HG03066 (cell line): ENCODE results near the gene CREG2.
"Not testable (repeated sequence)": the region's sequence is repeated elsewhere in the genome, so short reads cannot be mapped to it uniquely, and the experiment has no call there.

Experiments used
- ATAC-seq: cut with Tn5 transposase; IDR thresholded peaks from one replicate; pipeline ENCODE4 v1.9.1; 2021; ENCODE audit warnings: low read depth; ENCODE audit not compliant: unreplicated experiment

The CREG2 gene

DNA sequence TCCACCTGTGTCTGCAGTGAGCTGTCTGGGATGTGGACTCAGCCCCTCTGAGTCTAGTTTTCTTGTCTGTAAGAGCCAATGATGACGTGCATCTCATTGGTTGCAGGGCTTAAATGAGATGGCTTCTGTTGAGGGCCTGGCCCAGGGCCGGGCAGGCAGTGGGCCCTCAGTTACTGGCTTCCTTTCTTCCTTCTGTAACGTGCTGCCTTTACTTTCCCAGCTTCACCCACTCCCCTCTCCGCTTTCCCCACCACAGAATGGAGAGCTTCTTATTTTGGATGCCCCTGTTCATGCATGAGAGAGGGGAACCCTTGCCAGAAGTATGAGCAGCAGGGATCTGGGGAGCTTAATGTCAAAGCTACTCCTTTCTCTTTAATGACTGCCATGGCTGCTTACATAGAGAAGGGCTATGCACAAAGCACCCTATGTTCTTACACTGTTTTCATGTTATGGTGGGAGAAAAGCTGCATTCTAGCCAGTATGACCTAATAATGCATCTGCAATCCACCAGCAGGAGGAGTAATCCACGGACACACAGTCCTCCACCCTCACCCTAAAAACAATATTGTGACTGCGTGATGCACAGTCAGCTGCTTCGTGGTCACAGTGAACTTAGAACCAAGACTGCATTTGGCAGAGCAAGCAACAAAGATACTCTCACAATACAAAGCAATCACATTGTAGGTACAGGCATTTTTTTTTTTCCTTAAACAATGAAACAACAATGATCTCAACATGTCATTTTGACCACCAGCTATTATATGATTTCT is 37.2 kb downstream of the CREG2 start:
- ATAC-seq, result no peak

DNA sequence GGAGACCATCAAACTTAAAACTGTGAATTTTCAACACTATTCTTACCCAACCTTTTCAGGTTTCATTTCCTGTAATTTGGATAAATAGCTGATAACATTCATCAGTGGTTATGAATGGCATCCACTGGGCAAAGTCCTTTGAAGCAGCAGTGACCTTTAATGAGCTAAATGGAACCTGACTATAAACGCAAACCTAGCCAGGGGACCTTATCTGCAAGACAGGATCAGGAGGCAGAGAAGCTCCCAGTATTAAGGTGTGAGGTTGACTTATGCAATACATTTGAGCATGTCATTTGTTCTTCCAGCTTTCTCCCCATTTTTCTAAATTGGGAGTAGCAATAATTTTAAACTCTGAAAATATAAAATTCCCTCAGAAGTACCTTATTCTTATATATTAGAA is 38.4 kb downstream of the CREG2 start:
- no peak for ATAC-seq

DNA sequence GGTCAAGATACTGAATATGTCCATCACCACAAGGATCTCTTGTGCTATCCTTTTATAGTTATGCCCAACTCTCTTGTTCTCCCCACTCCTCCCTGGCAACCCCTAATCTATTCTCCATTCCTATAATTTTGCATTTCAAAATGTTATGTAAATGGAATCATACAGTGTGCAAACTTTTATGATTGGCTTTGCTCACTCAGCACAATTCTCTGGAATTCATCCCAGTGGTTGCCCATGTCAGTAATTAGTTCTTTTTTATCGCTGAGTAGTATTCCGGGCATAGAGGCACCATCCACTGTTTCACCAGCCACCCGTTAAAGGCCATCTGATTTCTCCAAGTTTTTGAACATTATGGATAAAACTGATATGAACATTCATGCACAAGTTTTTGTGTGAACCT is 40.4 kb downstream of the CREG2 start:
- ATAC-seq, result no peak

DNA sequence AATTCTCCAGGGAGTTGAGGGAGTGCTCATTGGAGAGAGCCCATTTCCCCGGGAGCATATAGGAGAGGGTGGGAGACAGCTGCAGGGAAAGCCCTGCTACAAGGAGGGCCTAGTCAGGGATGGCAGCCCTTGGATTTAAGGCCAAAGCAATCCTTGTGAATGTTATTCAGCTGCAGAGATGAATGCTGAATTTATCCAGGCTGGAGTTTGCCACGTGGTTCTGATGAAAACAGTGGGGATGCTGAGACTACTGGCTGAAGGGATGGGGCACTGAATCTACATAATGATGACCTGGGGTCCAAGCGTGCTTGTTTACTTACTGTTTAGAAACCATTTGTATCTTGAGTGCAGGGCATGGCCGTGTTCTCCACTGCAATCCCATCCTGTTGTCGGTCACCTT is 43.2 kb downstream of the CREG2 start:
- no peak for ATAC-seq

DNA sequence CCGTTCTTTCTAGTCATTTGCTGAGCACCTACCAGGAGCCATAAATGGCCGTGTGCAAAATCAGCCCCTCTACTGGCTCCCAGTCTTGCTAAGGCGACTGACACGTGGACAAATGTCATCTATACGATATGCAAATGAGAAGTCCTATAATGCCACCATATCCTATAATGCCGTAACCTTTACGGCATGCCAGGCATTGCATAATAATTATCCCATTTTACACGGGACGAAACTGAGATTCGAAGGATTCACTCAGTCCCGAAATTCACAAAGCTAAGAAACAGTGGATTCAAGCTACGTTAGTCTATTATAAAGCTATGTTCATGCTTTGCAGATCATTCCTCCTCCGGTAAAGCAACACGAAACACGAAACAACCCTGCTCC is 44.7 kb downstream of the CREG2 start:
- no peak for ATAC-seq

DNA sequence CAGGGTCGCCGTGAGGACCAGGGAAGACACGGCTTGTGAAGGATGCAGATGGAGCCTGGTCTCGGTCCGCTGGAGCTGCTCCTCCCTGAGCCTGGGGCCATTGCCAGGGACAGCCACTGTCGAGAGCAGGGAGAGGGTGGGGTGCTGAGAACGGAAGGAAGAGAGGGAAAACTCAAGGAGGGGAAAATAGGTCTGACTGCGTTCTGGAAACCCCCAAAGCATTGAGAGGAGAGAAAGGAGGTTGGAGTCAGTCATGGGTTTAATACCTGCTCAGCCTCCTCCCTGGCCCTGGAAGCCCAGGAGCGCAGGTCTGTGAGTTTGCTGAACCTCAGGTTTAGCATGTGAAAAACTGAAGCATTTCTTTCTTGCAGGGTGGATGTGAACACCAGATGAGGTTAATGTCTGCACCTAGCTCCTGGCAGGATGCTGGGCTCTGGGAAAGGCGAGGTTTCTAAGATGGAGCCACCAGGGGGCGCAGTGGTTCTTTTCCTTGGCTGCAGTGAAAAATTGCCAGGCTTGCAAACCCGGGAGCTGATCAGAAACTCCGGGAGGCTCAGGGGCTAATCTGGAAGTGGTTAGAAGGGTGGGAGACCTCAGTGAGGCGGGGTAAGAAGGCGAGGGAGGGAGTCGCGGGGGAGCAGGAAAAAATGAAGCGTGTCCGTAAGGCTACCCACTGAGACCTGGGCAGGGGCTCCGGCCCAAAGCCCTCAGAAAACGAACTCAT is 45.2 kb downstream of the CREG2 start:
- ATAC-seq, result no peak

DNA sequence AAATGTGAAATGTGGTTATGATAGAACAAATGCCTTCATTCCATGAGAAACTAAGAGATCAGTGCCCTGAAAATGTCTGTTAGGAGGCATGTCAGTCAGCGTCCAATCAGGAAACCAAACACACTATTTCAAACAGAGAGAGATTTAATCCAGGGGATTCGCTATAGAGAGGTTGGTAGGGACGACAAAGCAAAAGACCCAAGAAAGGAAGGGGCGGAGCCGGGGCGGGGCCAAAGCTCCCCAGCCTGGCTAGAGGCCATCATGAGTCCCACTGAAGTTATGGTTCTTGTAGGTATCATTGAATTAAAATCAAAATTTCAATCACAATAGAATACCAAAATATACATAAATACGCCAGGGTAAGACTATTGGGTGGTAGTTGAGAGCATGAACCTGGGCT is 45.9 kb downstream of the CREG2 start:
- ATAC-seq, result no peak

DNA sequence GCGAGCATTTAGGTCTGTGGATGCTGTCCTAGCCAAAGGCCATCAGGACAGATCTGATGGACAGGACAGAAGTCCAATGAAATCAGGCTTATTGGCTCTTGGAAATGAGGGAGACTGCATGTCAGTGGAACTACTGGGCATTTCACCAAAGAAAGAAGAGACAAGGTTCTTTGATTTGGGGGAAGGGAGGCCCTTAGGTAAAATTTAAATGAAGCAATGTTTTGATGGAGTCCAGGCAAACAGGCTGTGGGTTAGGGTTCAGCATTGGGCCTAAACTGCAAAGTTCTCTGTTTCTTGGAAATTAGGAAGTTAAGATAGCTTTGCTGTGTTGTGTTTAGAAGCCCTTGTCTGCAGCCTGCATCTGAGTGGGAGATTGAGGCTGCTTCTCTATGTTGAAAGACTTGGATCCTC is 47.2 kb downstream of the CREG2 start:
- no peak for ATAC-seq

DNA sequence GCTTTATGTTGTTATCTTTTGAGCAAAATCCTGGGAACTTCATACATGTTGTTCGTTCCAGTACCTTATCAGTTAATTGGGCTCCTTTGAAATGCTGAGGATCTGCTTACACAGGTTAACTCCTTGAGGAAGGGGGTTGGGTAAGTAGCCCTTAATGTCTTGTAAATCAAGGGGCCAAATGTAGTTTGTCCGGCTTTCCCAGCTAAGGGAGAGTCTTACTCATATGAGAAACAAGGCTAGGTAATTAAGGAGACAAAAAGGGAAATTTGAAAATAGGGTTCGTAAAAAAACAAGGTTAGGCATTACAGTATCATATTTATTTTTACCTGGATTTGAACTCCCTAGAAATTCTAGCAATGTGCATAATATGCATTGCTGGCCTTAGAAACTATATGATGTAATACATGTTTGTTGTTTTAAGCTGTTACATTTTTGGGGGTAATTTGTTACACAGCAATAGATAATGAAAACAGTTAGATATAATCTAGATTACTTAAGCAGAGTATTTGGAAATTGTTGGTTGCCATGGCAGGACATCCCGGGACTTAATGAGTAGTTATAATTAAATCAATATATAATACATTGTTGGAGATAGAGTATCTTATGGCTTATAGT is 47.9 kb downstream of the CREG2 start:
- ATAC-seq, result no peak

DNA sequence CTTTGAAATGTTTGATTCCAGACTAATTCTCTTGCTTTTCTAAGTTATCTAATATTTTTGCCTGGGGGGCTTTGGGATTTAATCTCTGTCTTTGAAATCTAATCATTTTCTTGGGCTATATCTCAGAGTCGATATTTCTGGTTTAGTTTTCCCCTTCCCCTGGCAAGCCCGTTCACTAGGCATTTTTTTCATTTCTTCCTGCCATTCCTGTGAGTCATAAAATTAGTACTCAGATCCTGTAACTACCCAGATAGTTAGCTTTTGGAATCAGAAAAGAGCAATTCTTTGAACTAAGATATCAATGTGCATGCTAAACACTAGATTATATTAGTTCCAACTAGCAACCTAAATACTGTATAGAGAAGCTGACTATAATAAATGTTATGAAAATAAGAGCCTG is 49.4 kb downstream of the CREG2 start:
- ATAC-seq, result no peak

DNA sequence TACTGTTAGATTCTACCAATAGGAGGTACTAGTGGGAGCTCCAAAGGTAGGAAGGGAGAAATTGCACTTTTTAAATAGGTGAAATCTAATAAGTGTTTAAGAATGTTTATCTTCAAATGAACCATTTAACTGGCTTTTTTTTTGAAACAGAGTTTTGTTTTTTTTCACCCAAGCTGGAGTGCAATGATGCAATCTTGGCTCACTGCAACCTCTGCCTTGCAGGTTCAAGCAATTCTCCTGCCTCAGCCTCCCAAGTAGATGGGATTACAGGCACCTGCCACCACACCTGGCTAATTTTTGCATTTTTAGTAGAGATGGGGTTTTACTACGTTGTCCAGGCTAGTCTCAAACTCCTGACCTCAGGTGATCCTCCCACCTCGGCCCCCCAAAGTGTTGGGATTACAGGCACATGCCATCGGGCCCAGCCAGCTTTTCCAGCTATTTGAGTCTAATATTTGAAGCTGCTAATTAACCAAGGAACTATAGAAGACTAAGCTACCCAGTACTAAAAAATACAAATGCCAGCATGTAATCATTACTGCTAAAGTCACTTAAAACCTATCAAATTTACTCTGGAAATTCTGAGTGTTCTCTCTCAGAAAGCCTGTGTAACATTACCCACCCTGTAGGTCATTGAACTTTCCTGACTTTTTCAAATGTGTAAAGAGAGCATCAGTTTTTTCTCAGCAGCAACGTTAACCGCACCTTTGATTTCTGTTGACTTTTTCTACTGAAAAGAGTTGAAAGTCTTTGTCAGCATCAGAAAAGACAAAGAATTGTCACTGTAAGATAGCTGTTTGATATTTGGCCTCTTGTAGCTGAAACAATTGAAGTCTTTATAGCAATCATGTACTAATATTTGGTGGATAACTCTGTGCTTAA is 54.2 kb downstream of the CREG2 start:
- no peak for ATAC-seq

DNA sequence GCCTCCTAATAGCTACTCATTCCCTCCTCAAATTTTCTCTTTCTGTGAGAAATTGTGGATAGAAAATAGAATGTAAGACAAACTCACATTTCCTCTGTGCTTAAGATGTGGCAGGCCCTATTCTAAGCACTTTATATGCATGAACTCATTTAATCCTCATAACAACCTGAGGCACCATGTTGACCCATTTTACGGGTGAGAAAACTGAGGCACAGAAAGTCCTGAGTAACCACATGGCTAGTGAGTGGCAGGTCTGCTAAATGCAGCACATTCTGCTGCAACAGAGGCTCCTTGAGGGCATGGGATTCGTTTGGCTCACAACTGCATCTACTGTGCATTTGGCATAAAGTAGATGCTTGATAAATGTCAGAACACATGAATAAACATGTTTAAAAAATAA is 56.1 kb downstream of the CREG2 start:
- no peak for ATAC-seq

DNA sequence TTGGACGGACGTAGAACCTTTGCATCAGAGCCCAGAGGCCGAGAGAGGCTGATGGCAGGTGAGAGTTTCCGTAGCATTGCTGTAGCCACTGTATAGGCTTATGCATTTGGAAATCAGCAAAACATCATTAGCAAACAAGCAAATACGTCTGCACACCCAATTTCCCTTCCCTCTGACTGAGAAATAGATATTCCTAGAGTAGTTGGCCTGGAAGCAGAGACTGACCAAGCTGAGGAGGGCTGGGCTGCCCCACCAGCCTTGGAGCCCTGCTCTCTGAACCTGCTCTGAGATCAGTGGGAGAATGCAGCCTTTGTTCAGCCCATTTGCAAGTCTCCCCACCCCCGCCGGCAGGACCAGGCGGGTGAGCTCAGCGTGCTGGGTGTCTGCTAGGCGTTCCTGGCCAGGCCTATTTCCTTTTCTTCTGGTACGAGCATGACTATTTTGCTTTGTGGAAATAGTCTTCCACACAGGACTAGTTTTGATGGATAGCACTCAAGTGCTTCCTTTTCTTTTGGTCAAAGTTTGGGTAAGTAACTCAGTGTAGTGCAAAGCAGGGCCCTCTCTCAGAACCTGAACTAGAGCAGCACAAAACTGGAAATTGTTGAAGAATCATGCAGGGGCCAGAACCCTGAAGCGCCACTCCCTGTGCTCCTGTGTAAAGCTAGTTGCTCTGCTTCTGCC is 56.9 kb downstream of the CREG2 start:
- ATAC-seq, result no peak

DNA sequence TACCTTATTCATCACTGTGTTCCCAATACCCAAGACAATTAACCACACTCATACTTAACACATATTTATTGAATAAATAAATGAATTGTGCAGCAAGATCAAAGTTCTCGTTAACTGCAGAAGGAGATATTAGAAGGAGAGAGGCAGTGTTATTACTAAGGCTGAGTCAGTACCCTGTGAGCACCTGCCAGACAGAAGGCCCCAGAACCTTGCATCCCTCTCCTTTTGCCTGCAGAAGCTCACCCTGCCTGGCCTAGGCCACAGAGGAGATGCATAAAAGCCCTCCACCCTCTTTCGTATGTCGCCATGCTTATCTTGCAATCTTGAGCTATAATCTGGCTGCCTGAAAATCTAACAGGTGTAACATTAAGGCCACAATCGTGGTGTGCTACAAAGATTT is 58.3 kb downstream of the CREG2 start:
- ATAC-seq, result no peak

DNA sequence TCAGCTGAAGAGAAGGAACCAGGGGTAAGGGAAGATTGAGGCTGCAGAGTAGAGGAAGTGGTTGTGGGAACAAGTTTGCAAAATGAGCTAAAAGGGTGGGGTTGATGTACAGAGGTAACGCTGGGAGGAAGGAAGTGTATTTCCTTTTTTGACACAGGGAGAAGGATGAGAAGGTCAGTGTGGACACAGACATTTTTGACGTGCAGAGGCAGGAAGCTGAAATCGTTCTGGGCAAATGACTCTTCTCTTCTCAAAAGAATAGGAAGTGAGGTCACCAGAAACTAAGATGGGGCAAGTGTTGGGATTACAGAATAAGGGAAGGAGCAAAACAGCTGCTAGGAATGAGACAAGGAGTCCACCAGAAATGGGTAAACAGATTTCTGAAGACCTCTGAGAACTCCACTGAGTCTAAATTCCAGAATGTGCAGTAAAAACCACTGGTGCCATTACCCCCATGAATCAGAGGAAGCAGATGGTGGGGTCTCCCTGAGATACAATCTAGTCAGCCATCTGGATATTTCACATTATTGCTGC is 58.8 kb downstream of the CREG2 start:
- no peak for ATAC-seq

DNA sequence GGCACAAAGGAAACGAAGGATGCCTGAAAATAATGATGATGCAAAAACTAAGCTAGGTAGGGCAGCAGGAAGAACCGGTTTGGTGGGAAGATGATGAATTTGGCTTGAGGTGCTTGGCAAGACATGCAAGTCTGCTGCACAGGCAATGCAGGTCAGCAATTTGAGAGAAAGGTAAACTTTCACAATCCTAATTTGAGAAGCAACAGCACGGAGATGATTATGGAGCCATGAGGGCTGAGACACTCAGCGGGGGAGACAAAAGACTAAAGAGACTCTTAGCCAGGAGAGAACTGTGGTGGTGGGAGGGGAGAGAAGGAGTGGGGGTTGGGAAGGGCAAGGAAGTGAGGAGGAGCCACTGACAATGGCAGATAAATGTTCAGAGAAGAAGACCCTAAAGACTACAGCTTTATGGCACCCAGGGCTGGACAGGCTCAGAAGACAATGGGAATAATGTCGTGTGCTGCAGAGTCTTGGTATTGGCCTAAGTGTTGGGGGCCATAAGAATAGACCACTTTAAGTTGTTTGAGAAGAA is 59.4 kb downstream of the CREG2 start:
- no peak for ATAC-seq

DNA sequence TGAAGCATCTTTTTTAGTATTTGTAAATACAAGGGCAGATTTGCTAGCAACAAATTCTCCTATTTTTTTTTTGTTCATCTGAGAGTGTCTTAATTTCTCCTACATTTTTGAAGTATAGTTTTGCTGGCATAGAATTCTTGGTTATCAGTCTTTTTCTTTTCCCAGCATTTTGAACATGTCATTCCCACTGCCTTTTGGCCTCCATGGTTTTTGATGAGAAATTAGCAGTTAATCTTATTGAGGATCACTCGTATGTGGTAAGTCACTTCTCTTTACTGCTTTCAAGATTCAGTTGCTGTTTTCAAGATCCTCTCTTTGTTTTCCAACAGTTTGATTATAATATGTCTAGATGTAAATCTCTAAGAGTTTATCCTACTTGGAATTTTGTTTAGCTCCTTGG is 61.9 kb downstream of the CREG2 start:
- no peak for ATAC-seq

DNA sequence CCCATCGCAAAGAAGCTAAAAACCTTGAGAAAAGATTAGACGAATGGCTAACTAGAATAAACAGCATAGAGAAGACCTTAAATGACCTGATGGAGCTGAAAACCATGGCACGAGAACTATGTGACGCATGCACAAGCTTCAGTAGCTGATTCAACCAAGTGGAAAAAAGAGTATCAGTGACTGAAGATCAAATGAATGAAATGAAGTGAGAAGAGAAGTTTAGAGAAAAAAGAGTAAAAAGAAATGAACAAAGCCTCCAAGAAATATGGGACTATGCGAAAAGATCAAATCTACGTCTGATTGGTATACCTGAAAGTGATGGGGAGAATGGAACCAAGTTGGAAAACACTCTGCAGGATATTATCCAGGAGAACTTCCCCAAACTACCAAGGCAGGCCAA is 70.7 kb downstream of the CREG2 start:
- not testable (repeated sequence) for ATAC-seq

DNA sequence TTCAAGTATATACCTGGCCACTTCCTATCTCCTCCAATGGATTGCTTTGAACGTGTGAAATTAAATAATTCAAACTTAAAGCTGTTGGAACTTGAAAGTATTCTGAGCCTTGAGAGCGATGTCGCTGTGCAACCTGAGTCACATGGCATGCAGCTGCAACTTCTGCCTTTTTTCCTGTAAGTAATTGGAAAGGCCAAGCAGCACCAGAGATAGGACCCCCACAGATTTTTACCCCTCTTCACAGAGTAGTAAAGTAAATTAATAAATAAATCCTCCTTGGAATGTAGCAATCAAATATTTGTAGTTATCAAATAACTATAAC is 75.6 kb downstream of the CREG2 start:
- no peak for ATAC-seq
